ENCODE results near the gene ATP13A2. TPM values are rescaled to one million over a fixed set of nuclear protein-coding genes. Genes with fewer than 3 reads are reported as not detected.

ATP13A2 gene
- polyA plus RNA-seq, 3 donors: 17.6 to 37.8 (median 19.5) TPM

GRCh38 chr1:16988210-16988609 lies 23.5 kb downstream of the ATP13A2 start:
- no peak overlapping the region for H3K4me2 ChIP-seq (replicated peaks; ENCODE audit: extremely low read depth, low read length, poor library complexity, severe bottlenecking)
- no peaks in the 10 kb centered on the region for H3K27me3 ChIP-seq (ENCODE audit: control insufficient read depth in 2 of 2, insufficient read depth in 2 of 2, low read length in 2 of 2)
- Mint-ChIP-seq H3K27me3 (ENCODE audit: low read depth in 3 of 3) (peaks cover 0 to 3% (median 2%) of the 10 kb centered on the region in 3 donors), H3K36me3 (peaks cover 47 to 79% of the 10 kb centered on the region in 2 donors), H3K27ac (no peak overlapping the region), H3K4me1 (no peaks in the 10 kb centered on the region), H3K9me3 (peaks cover 0 to 1% (median 0%) of the 10 kb centered on the region in 7 donors), H3K4me3 (no peak overlapping the region)
- H3K9ac ChIP-seq (ENCODE audit: insufficient read depth, low read length, poor library complexity, severe bottlenecking): no peak overlapping the region
- intact Hi-C loops (cut with micrococcal nuclease): no loop called here
- no peaks in the 10 kb centered on the region for H3K79me2 ChIP-seq (ENCODE audit: insufficient read depth, low read length)
- peaks cover 55 to 61% of the 10 kb centered on the region in 2 donors for H3K36me3 ChIP-seq (replicated peaks in 1 of 2; ENCODE audit: control insufficient read depth in 1 of 2, insufficient read depth in 2 of 2, low read length in 2 of 2)
- DNase-seq: no peak
- H3K4me1 ChIP-seq (ENCODE audit: control insufficient read depth in 1 of 2, insufficient read depth in 2 of 2, low read length in 2 of 2): no peaks in the 10 kb centered on the region
- over 99% methylated on average over 8 of the region's 13 CpGs for WGBS (ENCODE audit: insufficient coverage)
- no peak overlapping the region for H3K27ac ChIP-seq (ENCODE audit: low read depth in 1 of 2, low read length in 2 of 2)
- H3K9me3 ChIP-seq (replicated peaks in 1 of 2; ENCODE audit: control insufficient read depth in 1 of 2, insufficient read depth in 1 of 2, low read length in 2 of 2): no peaks in the 10 kb centered on the region
- TF ChIP-seq CTCF (IDR thresholded peaks at IDR 0.05): no peak
- H3K4me3 ChIP-seq (replicated peaks in 1 of 3; ENCODE audit: low read depth in 2 of 3, low read length in 3 of 3): no peak overlapping the region
- no peak overlapping the region for H2AFZ ChIP-seq (ENCODE audit: insufficient read depth, low read depth, low read length, poor library complexity, severe bottlenecking)
- no peaks in the 10 kb centered on the region for H4K20me1 ChIP-seq (ENCODE audit: insufficient read depth, low read length)

GRCh38 chr1:16986962-16987361 lies 24.8 kb downstream of the ATP13A2 start:
- Mint-ChIP-seq H3K27ac (no peak overlapping the region), H3K9me3 (no peaks in the 10 kb centered on the region), H3K4me3 (no peak overlapping the region), H3K36me3 (peaks cover 47 to 68% of the 10 kb centered on the region in 2 donors), H3K4me1 (no peaks in the 10 kb centered on the region), H3K27me3 (ENCODE audit: low read depth in 3 of 3) (peaks cover 10 to 14% (median 10%) of the 10 kb centered on the region in 3 donors)
- intact Hi-C loops (cut with micrococcal nuclease): no loop called here
- Histone ChIP-seq H3K4me2 (replicated peaks; ENCODE audit: extremely low read depth, low read length, poor library complexity, severe bottlenecking) (no peak overlapping the region), H3K9me3 (replicated peaks in 1 of 2; ENCODE audit: control insufficient read depth in 1 of 2, insufficient read depth in 1 of 2, low read length in 2 of 2) (no peaks in the 10 kb centered on the region), H3K79me2 (ENCODE audit: insufficient read depth, low read length) (no peaks in the 10 kb centered on the region), H3K27ac (ENCODE audit: low read depth in 1 of 2, low read length in 2 of 2) (no peak overlapping the region), H2AFZ (ENCODE audit: insufficient read depth, low read depth, low read length, poor library complexity, severe bottlenecking) (no peak overlapping the region), H3K9ac (ENCODE audit: insufficient read depth, low read length, poor library complexity, severe bottlenecking) (no peak overlapping the region), H3K27me3 (ENCODE audit: control insufficient read depth in 2 of 2, insufficient read depth in 2 of 2, low read length in 2 of 2) (peaks cover 0 to 5% of the 10 kb centered on the region in 2 donors), H4K20me1 (ENCODE audit: insufficient read depth, low read length) (no peaks in the 10 kb centered on the region), H3K4me1 (ENCODE audit: control insufficient read depth in 1 of 2, insufficient read depth in 2 of 2, low read length in 2 of 2) (no peaks in the 10 kb centered on the region), H3K36me3 (replicated peaks in 1 of 2; ENCODE audit: control insufficient read depth in 1 of 2, insufficient read depth in 2 of 2, low read length in 2 of 2) (peaks cover 46 to 58% of the 10 kb centered on the region in 2 donors), H3K4me3 (replicated peaks in 1 of 3; ENCODE audit: low read depth in 2 of 3, low read length in 3 of 3) (no peak overlapping the region)
- DNase-seq: no peak
- peak; percentile 20 for TF ChIP-seq CTCF (IDR thresholded peaks at IDR 0.05)
- WGBS (ENCODE audit: insufficient coverage): 95% methylated on average over 15 of the region's 16 CpGs
